PC-3 (cell line): ENCODE measurements around the gene CARD16. TPM values are rescaled to one million over a fixed set of nuclear protein-coding genes. Genes with fewer than 3 reads are reported as not detected.

Experiments
- ATAC-seq: fragments of 200-7000 bp; cut with Tn5 transposase; 2 replicates; pipeline ENCODE4 v1.9.1; 2020; ENCODE audit warnings: mild to moderate bottlenecking, moderate library complexity
- BruUV-seq: library from RNA; stranded (reverse); fragments of 400-500 nt; replicated peaks from 2 replicates; lab custom pipeline; 2021; lab: Mats Ljungman, UMichigan
- CTCF ChIA-PET: fragments of 300-600 bp; sonication (Branson Sonifier 250); formaldehyde crosslinking; loops from one replicate; lab custom pipeline; 2022; ENCODE audit warnings: antibody characterized with exemption; lab: Charles Lee
- POLR2A ChIA-PET: fragments of 300-600 bp; sonication (Branson Sonifier 250); formaldehyde crosslinking; loops from one replicate; lab custom pipeline; 2022; ENCODE audit warnings: antibody characterized with exemption; ENCODE audit not compliant: unreplicated experiment; lab: Charles Lee
- DNase-seq: peaks from one replicate; pipeline ENCODE4 v3.0.0-alpha.2; 2015
- H2AFZ ChIP-seq: fragments of 300-600 bp; sonication (generic); 2 replicates; pipeline ENCODE4 v1.6.0; 2016; ENCODE audit warnings: antibody characterized with exemption, low read length
- H3F3A ChIP-seq: fragments of 300-600 bp; sonication (generic); one replicate; pipeline ENCODE4 v1.6.0; 2017; ENCODE audit warnings: antibody characterized with exemption, low read length, control low read depth, mild to moderate bottlenecking; ENCODE audit not compliant: unreplicated experiment
- H3K27ac ChIP-seq: fragments of 300-600 bp; sonication (generic); 2 replicates; pipeline ENCODE4 v1.5.1; 2016; ENCODE audit warnings: mild to moderate bottlenecking, low read length
- H3K27me3 ChIP-seq: fragments of 300-600 bp; sonication (generic); 2 replicates; pipeline ENCODE4 v1.6.1; 2016; ENCODE audit warnings: low read length, mixed read lengths
- H3K36me3 ChIP-seq: fragments of 300-600 bp; sonication (generic); 2 replicates; pipeline ENCODE4 v1.6.1; 2016; ENCODE audit warnings: low read depth, mixed run types, low read length, mixed read lengths
- H3K4me1 ChIP-seq: fragments of 300-600 bp; sonication (generic); 2 replicates; pipeline ENCODE4 v1.5.1; 2016; ENCODE audit warnings: low read length; ENCODE audit not compliant: insufficient read depth
- H3K4me2 ChIP-seq: fragments of 300-600 bp; sonication (generic); 2 replicates; pipeline ENCODE4 v1.6.0; 2016; ENCODE audit warnings: low read length
- H3K4me3 ChIP-seq: fragments of 300-600 bp; sonication (generic); 2 replicates; pipeline ENCODE4 v1.5.1; 2016; ENCODE audit warnings: mild to moderate bottlenecking, low read length, mixed read lengths
- H3K79me2 ChIP-seq: fragments of 300-600 bp; sonication (generic); 2 replicates; pipeline ENCODE4 v1.6.1; 2017; ENCODE audit warnings: low read length, mixed read lengths
- H3K9ac ChIP-seq: fragments of 300-600 bp; sonication (generic); 2 replicates; pipeline ENCODE4 v1.6.0; 2016; ENCODE audit warnings: mild to moderate bottlenecking, low read length
- H3K9me2 ChIP-seq: fragments of 300-600 bp; sonication (generic); replicated peaks from 2 replicates; pipeline ENCODE4 v1.6.1; 2016; ENCODE audit warnings: mixed run types, low read length, mixed read lengths
- H3K9me3 ChIP-seq: fragments of 300-600 bp; sonication (generic); 2 replicates; pipeline ENCODE4 v1.6.1; 2016; ENCODE audit warnings: low read length, mixed read lengths
- H4K20me1 ChIP-seq: fragments of 300-600 bp; sonication (generic); 2 replicates; pipeline ENCODE4 v1.6.1; 2016; ENCODE audit warnings: low read length, mixed read lengths
- EZH2 ChIP-seq: fragments of 300-600 bp; sonication (generic); IDR thresholded peaks from one replicate; pipeline ENCODE4 v1.6.1; 2017; ENCODE audit warnings: antibody characterized with exemption, mild to moderate bottlenecking, low read length; ENCODE audit not compliant: unreplicated experiment
- EZH2phosphoT487 ChIP-seq: fragments of 300-600 bp; sonication (generic); IDR thresholded peaks from 2 replicates; pipeline ENCODE4 v1.6.1; 2018; ENCODE audit warnings: mild to moderate bottlenecking, antibody characterized with exemption, low read length, borderline replicate concordance
- intact Hi-C: fragments of 100-400 bp; cut with micrococcal nuclease; formaldehyde crosslinking; loops from 2 replicates; pipeline ENCODE4 v1.9.0; 2023
- total RNA-seq: library from RNA; depleted of rRNA; stranded (reverse); fragments of >200 nt; gene quantifications from 2 replicates; pipeline ENCODE4 v1.2.3, GENCODE V29; 2014
- TF ChIP-seq, protein P1 (sequence below): fragments of 300-600 bp; sonication (generic); conservative IDR thresholded peaks from 2 replicates; pipeline ENCODE4 v1.5.1; 2017; ENCODE audit warnings: antibody characterized with exemption, low read depth, mild to moderate bottlenecking, low read length

Gene CARD16
- total RNA-seq, 1 experiment from 2014 or later, result not detected

DNA sequence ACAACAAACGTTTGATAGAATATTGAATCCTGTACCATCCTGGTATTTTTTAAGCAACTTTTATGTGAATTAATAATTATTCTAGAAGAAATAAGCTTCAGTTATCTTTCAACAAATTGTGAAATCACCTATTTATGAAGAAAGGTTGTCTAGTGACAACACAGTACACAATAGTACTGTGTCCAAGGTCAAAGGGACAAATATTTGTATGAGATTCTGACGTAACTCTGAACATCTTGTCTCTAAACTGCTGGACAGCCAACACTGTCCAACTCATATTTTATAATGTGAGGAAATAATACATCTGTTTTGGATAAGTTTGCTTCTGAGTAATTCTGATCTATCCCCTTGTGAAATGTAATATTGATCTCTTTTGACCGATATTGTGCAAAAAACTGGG is 41.1 kb downstream of the CARD16 start:
- BruUV-seq, result no TSS peak
- H3K4me1 ChIP-seq, result no peaks in the 10 kb centered on the region
- no peak overlapping the region for H3K4me3 ChIP-seq
- TF ChIP-seq EZH2phosphoT487 (no peak), EZH2 (no peak)
- TF ChIP-seq, protein P1, sequence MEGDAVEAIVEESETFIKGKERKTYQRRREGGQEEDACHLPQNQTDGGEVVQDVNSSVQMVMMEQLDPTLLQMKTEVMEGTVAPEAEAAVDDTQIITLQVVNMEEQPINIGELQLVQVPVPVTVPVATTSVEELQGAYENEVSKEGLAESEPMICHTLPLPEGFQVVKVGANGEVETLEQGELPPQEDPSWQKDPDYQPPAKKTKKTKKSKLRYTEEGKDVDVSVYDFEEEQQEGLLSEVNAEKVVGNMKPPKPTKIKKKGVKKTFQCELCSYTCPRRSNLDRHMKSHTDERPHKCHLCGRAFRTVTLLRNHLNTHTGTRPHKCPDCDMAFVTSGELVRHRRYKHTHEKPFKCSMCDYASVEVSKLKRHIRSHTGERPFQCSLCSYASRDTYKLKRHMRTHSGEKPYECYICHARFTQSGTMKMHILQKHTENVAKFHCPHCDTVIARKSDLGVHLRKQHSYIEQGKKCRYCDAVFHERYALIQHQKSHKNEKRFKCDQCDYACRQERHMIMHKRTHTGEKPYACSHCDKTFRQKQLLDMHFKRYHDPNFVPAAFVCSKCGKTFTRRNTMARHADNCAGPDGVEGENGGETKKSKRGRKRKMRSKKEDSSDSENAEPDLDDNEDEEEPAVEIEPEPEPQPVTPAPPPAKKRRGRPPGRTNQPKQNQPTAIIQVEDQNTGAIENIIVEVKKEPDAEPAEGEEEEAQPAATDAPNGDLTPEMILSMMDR, result no peak
- no peak overlapping the region for H3K4me2 ChIP-seq
- no peak overlapping the region for H3K9ac ChIP-seq
- H3K27ac ChIP-seq, result no peak overlapping the region
- no peak for DNase-seq
- H3K79me2 ChIP-seq, result no peaks in the 10 kb centered on the region
- intact Hi-C loops, result loop anchor here (5.0 kb wide), 1 partner anchor 38 kb away; no protein-coding TSS in a partner anchor
- H3K9me2 ChIP-seq, result no peaks in the 10 kb centered on the region
- no peaks in the 10 kb centered on the region for H3K27me3 ChIP-seq
- no peaks in the 10 kb centered on the region for H3K9me3 ChIP-seq
- POLR2A ChIA-PET, result no interaction called here
- H3F3A ChIP-seq, result no peaks in the 10 kb centered on the region
- no peaks in the 10 kb centered on the region for H3K36me3 ChIP-seq
- ATAC-seq, result no peak
- H2AFZ ChIP-seq, result no peak overlapping the region
- H4K20me1 ChIP-seq, result no peaks in the 10 kb centered on the region
- CTCF ChIA-PET, result interaction anchor here (0.6 kb wide), 1 partner anchor 79 kb away, joined by 3 read pairs; no protein-coding TSS in a partner anchor

DNA sequence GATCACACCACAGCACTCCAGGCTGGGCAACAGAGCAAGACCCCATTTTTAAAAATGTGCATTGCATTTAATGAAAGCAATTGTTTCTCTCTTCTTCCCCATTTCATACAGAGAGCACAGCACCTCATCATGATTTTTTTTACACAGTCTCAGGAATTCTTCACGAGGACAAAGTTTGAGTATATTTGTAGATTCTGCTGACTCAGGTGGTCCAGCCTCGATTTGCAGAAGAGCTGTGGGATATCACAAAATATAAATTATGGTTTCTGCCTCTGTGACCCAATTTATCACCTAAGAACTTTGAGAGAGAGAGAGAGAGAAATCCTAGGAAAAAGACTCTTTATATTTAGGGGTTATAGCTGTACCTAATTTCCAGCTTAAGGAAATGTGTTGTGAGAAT is 42.0 kb downstream of the CARD16 start:
- H3F3A ChIP-seq, result no peaks in the 10 kb centered on the region
- no peaks in the 10 kb centered on the region for H3K9me3 ChIP-seq
- no peak overlapping the region for H3K4me3 ChIP-seq
- POLR2A ChIA-PET, result no interaction called here
- intact Hi-C loops, result loop anchor here (5.0 kb wide), 1 partner anchor 39 kb away; no protein-coding TSS in a partner anchor
- TF ChIP-seq EZH2 (no peak), EZH2phosphoT487 (no peak)
- TF ChIP-seq, protein P1, result no peak
- H4K20me1 ChIP-seq, result no peaks in the 10 kb centered on the region
- H3K27me3 ChIP-seq, result no peaks in the 10 kb centered on the region
- no peak for DNase-seq
- no peak for ATAC-seq
- H3K27ac ChIP-seq, result no peak overlapping the region
- H3K4me1 ChIP-seq, result no peaks in the 10 kb centered on the region
- H3K9ac ChIP-seq, result no peak overlapping the region
- no peaks in the 10 kb centered on the region for H3K79me2 ChIP-seq
- no peaks in the 10 kb centered on the region for H3K36me3 ChIP-seq
- no peak overlapping the region for H2AFZ ChIP-seq
- BruUV-seq, result no TSS peak
- H3K4me2 ChIP-seq, result no peak overlapping the region
- H3K9me2 ChIP-seq, result no peaks in the 10 kb centered on the region
- CTCF ChIA-PET, result no interaction called here

DNA sequence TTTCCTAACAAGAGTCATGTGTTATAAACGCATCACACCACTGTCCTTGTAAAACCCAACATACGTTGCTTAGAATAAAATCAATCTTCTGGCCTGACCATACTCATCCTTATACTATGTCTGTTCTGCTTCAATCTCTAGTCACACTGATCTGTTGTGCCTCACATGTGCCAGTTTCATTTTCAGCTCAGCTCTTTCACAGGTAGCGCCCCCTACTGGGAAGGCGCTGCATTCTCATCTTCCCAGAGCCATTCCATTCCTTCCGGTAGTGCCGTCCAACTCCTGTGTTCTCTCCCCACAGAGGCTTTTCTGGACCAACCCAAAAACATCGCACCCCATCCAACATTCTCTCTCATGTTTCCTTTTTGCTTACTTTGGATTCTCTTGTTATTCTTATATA is 44.3 kb downstream of the CARD16 start:
- Histone ChIP-seq H4K20me1 (no peaks in the 10 kb centered on the region), H3K36me3 (no peaks in the 10 kb centered on the region), H3K9ac (no peak overlapping the region), H3K9me2 (no peaks in the 10 kb centered on the region), H3F3A (no peaks in the 10 kb centered on the region), H3K4me3 (no peak overlapping the region), H3K27me3 (no peaks in the 10 kb centered on the region), H2AFZ (no peak overlapping the region), H3K27ac (no peak overlapping the region), H3K4me2 (no peak overlapping the region), H3K79me2 (no peaks in the 10 kb centered on the region), H3K4me1 (no peaks in the 10 kb centered on the region), H3K9me3 (no peaks in the 10 kb centered on the region)
- intact Hi-C loops, result loop anchor here (5.0 kb wide), 1 partner anchor 42 kb away; no protein-coding TSS in a partner anchor
- ChIA-PET POLR2A (no interaction called here), CTCF (no interaction called here)
- TF ChIP-seq, protein P1, result peak; percentile 82
- TF ChIP-seq EZH2phosphoT487 (no peak), EZH2 (no peak)
- no peak for DNase-seq
- no peak for ATAC-seq
- no TSS peak for BruUV-seq
